ENCODE measurements around the gene SGSH. TPM values are rescaled to one million over a fixed set of nuclear protein-coding genes. Genes with fewer than 3 reads are reported as not detected.

The SGSH gene
- total RNA-seq, 1 donor from 2014 or later = 47.6 TPM

- H3K9me3 ChIP-seq = no peaks in the 10 kb centered on the region
- H3K4me1 ChIP-seq = peaks cover 33% of the 10 kb centered on the region
- intact Hi-C loops (cut with DNase I) = no loop called here
- TF ChIP-seq POLR2A (IDR thresholded peaks at IDR 0.05) (no peak), POLR2AphosphoS5 (IDR thresholded peaks at IDR 0.05; ENCODE audit: insufficient read depth in 1 of 2, low read depth in 1 of 2) (no peak), CTCF (IDR thresholded peaks at IDR 0.05) (no peak)
- DNase-seq (ENCODE audit: extremely low spot score in 2 of 2) = no peak
- H3K27me3 ChIP-seq = no peaks in the 10 kb centered on the region
- H3K4me3 ChIP-seq = no peak overlapping the region
- H3K27ac ChIP-seq = no peak overlapping the region
- H3K36me3 ChIP-seq = peaks cover 0 to 4% of the 10 kb centered on the region in 2 donors
Measured at GRCh38 chr17:80223838-80224497, 3.8 kb upstream of the SGSH start.

GRCh38 chr17:80223142-80223815, 3.1 kb upstream of the SGSH start:
- DNase-seq (ENCODE audit: extremely low spot score in 2 of 2) = no peak
- H3K36me3 ChIP-seq = no peaks in the 10 kb centered on the region
- H3K9me3 ChIP-seq = no peaks in the 10 kb centered on the region
- no peak overlapping the region for H3K27ac ChIP-seq
- no peak overlapping the region for H3K4me3 ChIP-seq
- intact Hi-C loops (cut with DNase I) = no loop called here
- H3K27me3 ChIP-seq = no peaks in the 10 kb centered on the region
- TF ChIP-seq CTCF (IDR thresholded peaks at IDR 0.05) (no peak), POLR2AphosphoS5 (IDR thresholded peaks at IDR 0.05; ENCODE audit: insufficient read depth in 1 of 2, low read depth in 1 of 2) (no peak), POLR2A (IDR thresholded peaks at IDR 0.05) (no peak)
- H3K4me1 ChIP-seq = peaks cover 40% of the 10 kb centered on the region

GRCh38 chr17:80222376-80223141, 2.4 kb upstream of the SGSH start:
- H3K4me1 ChIP-seq = peaks cover 42% of the 10 kb centered on the region
- intact Hi-C loops (cut with DNase I) = no loop called here
- no peak for TF ChIP-seq POLR2AphosphoS5 (IDR thresholded peaks at IDR 0.05; ENCODE audit: insufficient read depth in 1 of 2, low read depth in 1 of 2)
- no peak for TF ChIP-seq CTCF (IDR thresholded peaks at IDR 0.05)
- no peak for TF ChIP-seq POLR2A (IDR thresholded peaks at IDR 0.05)

GRCh38 chr17:80221351-80222105, 1.4 kb upstream of the SGSH start:
- peaks cover 42% of the 10 kb centered on the region for H3K4me1 ChIP-seq
- TF ChIP-seq CTCF (IDR thresholded peaks at IDR 0.05) (no peak), POLR2A (IDR thresholded peaks at IDR 0.05) (no peak), POLR2AphosphoS5 (IDR thresholded peaks at IDR 0.05; ENCODE audit: insufficient read depth in 1 of 2, low read depth in 1 of 2) (no peak)
- H3K27me3 ChIP-seq = no peaks in the 10 kb centered on the region
- intact Hi-C loops (cut with DNase I) = no loop called here
- no peak overlapping the region for H3K27ac ChIP-seq
- H3K36me3 ChIP-seq = peaks cover 0 to 4% of the 10 kb centered on the region in 2 donors
- no peaks in the 10 kb centered on the region for H3K9me3 ChIP-seq
- no peak for DNase-seq (ENCODE audit: extremely low spot score in 2 of 2)
- H3K4me3 ChIP-seq = peak overlapping the region; percentile 77 to 88

More at GRCh38 chr17:80222376-80223141, 2.4 kb upstream of the SGSH start:
- Histone ChIP-seq H3K27me3 (no peaks in the 10 kb centered on the region), H3K9me3 (no peaks in the 10 kb centered on the region), H3K27ac (no peak overlapping the region), H3K36me3 (no peaks in the 10 kb centered on the region), H3K4me3 (no peak overlapping the region)
- DNase-seq (ENCODE audit: extremely low spot score in 2 of 2) = no peak

Measured in vagina (tissue), 2 donors.